GM21515 (cell line): ENCODE results near the gene CTDSPL.
A peak's percentile ranks its signal among the peaks of the same experiment; 100 is the strongest.
"Not testable (repeated sequence)": the region's sequence is repeated elsewhere in the genome, so short reads cannot be mapped to it uniquely, and the experiment has no call there.

Source experiments
- ATAC-seq: cut with Tn5 transposase; IDR thresholded peaks from one replicate; pipeline ENCODE4 v1.9.1; 2021; ENCODE audit not compliant: unreplicated experiment

The CTDSPL gene

GRCh38 chr3:37963016-37963415 lies 101.3 kb downstream of the CTDSPL start:
- no peak for ATAC-seq

GRCh38 chr3:37963635-37964034 lies 102.0 kb downstream of the CTDSPL start:
- ATAC-seq = no peak

- no peak for ATAC-seq
Measured at GRCh38 chr3:37964146-37964545, 102.5 kb downstream of the CTDSPL start.

DNA sequence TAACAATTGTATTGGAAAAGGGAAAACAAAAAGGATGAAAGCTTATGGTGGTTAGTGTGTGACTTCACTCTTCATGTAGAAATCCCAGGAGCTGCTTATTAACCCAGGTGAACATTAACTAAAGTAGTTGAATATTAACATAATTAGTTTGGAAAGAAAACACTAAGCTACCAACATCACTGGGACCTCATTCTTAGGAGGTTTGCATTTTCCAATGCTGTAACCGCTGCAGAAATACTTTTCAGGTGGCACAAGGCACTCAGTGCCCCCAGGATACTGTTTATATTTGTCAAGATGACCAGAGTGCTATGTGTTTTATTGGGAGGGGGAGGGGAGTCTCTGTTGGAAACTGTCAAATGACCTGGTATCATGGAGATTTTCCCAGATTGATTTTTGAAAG lies 103.0 kb downstream of the CTDSPL start:
- ATAC-seq = no peak

DNA sequence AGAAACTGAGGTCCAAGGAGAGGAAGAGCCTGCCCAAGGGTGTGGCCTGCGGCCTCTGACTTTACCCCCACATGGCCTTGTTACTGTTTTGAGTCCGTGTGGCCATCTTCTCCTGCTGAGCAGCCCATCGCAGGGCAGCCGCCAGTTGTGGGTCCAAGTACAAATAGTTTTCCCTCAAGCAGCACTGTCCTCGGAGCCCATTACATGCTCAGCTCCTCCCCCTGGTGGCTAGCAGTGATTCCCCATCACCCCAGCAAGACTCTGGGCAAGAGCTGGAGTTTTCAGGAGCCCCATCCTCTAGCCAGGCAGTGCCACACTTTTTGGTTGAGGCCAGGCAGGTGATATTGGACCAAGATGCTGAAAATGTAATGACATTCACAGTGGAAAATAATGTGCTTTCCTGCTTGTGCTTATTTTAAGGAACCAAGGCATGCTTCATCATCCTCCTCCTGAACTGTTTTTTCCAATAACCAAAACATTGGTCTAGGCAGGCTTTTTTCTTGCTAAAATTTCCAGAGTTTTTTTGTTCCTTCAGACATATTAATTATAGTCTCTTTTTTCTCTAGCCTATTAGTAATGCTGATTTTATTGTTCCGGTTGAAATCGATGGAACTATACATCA lies 105.7 kb downstream of the CTDSPL start:
- peak; percentile 73 for ATAC-seq

GRCh38 chr3:37968199-37968598 lies 106.5 kb downstream of the CTDSPL start:
- no peak for ATAC-seq

- no peak for ATAC-seq
Measured at GRCh38 chr3:37968813-37969595, 107.3 kb downstream of the CTDSPL start.

DNA sequence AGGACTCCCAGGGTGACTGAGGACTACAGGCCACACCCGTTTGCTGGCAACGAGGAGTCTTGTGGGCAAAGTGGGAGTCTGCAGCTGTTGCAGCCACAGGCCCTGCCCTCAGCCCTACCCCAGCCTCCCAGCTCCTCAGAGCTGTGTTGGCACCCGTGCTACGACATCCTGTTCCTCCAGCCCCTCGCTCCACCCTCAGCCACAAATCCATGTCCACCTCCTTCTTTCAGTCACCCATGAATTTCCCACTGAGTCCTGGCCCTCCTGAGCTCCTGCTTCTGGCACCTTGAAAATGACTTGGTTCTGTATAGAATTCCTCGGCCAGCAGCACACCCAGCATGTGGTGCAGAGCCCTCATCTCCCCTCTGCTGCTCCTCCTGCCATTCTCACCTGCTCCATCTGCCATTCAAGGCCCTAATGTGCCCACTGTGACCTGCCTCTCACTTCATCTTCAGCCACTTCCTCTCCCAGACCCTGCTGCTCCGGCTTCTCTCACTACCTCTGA lies 108.0 kb downstream of the CTDSPL start:
- no peak for ATAC-seq

DNA sequence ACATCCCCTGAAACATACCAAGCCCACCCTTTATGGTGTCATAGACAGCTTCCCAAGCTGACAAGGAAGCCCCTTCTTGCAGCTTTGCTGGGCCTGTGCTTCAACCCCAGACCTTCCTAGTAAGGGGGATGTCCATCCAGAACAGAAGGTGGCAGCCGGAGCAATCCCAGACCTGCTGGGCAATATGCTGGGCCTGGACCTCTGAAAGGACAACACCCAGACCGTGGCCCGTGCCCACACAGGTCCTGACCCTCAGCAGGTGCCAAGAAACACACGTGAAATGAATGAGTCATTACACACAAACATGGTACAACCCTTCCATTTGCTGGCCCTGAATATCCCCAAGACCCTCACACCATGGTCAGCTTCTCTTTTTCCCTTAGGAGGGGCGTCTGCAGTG lies 109.1 kb downstream of the CTDSPL start:
- no peak for ATAC-seq

DNA sequence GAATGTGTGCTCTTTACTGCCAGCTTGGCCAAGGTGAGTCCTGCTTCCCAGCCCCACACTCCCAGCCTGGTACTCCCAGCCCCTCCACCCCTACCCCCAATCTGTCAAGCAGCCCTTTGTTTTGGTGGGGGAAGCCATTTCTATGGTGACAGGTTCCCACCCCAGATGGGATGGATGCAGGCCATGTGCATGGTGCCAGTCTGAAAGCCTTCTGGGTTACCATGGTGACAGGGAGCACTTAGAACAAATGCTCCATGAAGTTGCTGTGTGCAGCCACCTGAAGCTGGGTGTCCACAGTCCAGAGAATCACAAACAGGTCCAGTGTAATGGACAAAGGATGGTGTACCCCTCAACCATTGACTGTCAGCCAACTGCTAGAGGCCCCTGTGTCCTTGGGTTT lies 109.8 kb downstream of the CTDSPL start:
- no peak for ATAC-seq

GRCh38 chr3:37972056-37972455 lies 110.4 kb downstream of the CTDSPL start:
- not testable (repeated sequence) for ATAC-seq

- no peak for ATAC-seq
Measured at GRCh38 chr3:37973246-37974054, 111.8 kb downstream of the CTDSPL start.

DNA sequence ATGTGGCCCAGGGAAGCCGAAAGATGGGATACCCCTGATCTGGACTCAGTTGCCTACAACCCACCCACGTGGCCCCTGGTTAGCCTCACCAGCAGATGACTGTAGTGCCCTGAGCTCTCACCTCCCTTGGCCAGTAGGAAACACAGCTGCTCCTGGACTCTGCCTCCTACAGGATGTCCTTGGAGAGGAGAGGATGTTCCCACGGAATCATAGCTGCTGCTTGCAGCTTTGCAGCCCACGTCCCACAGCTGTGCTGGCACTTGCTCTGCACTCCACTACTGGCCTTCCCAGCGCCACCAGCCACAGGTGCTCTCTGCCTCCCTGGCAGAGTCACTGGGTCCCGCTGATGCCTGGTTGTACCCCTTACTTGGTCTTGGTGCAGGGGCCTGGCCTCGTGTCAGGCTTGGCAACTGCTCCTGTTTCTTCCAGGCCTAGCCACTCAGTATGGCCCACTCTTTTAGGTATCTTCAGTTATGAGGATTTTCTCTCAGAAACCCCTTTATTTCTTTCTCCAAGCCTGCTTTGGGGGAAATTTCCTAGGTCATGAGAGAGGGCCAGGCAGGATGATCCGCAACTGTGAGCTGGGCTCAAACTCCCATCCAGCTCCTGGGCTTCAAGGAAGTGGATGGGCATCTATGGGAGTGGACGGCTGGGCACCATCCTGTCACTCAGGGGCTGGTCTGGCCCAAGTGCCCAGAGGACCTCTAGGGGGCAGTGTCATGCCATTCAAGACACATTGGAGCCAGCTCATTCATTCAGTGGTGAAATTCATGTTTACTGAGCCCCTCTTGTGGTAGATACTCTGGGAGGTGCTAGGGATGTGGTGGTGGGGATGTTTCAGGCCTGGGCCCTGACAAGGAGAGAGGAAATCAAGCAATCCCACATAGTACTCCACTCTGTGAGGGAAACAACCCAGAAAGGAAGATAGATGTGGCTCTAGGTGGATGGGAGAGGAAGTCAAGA lies 112.7 kb downstream of the CTDSPL start:
- peak; percentile 84 for ATAC-seq

- ATAC-seq = no peak
Measured at GRCh38 chr3:37979541-37980461, 118.1 kb downstream of the CTDSPL start.

DNA sequence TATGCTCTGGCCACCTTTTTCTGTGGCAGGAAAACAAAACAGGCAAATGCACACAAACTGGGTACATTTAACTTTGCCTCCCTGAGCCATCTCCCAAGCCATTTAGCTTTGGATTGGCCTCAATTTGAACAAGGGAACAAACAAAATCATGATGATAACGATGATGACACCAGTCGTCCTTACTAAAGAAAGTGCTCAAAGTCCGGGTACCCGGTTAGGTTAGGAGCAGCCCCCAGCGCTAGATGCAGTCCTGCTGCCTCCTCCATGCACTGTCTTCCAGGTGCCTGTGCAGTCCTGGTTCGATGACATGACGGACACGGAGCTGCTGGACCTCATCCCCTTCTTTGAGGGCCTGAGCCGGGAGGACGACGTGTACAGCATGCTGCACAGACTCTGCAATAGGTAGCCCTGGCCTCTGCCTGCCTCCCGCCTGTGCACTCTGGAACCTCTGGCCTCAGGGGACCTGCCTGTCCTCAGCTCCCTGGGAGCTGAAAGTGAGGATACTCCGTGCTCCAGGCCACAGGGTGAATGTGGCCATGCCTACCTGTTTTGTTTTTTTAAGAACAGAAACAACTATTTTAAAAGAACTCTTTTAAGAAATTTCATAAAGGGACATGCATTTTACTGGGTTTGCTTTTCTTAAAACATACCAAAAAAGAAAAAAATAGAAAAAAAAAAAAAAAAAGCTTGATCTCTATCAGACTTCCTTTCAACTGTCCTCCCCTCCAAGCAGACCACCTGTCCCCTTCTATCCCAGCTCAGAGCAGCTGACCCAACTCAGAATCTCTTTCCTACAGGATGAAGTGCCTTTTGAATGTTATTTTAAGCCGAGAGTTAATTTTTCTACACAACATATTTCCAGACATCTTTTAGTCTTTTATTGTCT lies 119.0 kb downstream of the CTDSPL start:
- no peak for ATAC-seq

DNA sequence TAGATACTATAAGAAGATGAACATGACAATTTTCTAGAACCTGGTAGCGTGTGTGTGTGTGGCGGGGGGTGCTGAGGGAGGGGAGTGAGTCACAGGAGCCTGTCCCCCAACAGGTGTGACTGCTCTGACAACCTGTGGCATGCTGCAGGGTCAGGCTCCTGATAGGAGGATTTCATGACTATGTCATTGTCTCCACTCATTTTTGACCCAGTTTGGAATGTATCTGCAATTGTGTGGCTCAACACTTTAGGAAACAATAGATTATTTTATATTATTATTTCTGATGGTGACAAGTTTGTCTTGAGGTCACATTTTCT lies 119.6 kb downstream of the CTDSPL start:
- ATAC-seq = no peak

GRCh38 chr3:37982331-37982730 lies 120.7 kb downstream of the CTDSPL start:
- no peak for ATAC-seq

- no peak for ATAC-seq
Measured at GRCh38 chr3:37984051-37984450, 122.4 kb downstream of the CTDSPL start.

GRCh38 chr3:37984596-37984995 lies 122.9 kb downstream of the CTDSPL start:
- ATAC-seq = no peak
